GM12873 (cell line): ENCODE results near the gene ABCB9.

ENCODE experiments used
- CTCF ChIP-seq: IDR thresholded peaks from 2 replicates; pipeline ENCODE4 v1.5.1; 2012; ENCODE audit warnings: low read depth, mild to moderate bottlenecking, moderate library complexity, low read length, control low read depth; ENCODE audit not compliant: insufficient read depth; ENCODE audit errors: missing control alignments

The ABCB9 gene

GRCh38 chr12:122956035-122956434, 10.2 kb downstream of the ABCB9 start:
- no peak for TF ChIP-seq CTCF

- no peak for TF ChIP-seq CTCF
Measured at GRCh38 chr12:122955156-122955555, 11.1 kb downstream of the ABCB9 start.

GRCh38 chr12:122951979-122952892, 14.0 kb downstream of the ABCB9 start:
- TF ChIP-seq CTCF: peak; percentile 98

GRCh38 chr12:122951406-122951805, 14.9 kb downstream of the ABCB9 start:
- no peak for TF ChIP-seq CTCF

- TF ChIP-seq CTCF: no peak
Measured at GRCh38 chr12:122949816-122950675, 16.2 kb downstream of the ABCB9 start.

- TF ChIP-seq CTCF: no peak
Measured at GRCh38 chr12:122949405-122949804, 16.9 kb downstream of the ABCB9 start.

- no peak for TF ChIP-seq CTCF
Measured at GRCh38 chr12:122948605-122949004, 17.7 kb downstream of the ABCB9 start.
